ENCODE results near the gene MYH2.
"Not testable (repeated sequence)": the region's sequence is repeated elsewhere in the genome, so short reads cannot be mapped to it uniquely, and the experiment has no call there.

Gene MYH2

DNA sequence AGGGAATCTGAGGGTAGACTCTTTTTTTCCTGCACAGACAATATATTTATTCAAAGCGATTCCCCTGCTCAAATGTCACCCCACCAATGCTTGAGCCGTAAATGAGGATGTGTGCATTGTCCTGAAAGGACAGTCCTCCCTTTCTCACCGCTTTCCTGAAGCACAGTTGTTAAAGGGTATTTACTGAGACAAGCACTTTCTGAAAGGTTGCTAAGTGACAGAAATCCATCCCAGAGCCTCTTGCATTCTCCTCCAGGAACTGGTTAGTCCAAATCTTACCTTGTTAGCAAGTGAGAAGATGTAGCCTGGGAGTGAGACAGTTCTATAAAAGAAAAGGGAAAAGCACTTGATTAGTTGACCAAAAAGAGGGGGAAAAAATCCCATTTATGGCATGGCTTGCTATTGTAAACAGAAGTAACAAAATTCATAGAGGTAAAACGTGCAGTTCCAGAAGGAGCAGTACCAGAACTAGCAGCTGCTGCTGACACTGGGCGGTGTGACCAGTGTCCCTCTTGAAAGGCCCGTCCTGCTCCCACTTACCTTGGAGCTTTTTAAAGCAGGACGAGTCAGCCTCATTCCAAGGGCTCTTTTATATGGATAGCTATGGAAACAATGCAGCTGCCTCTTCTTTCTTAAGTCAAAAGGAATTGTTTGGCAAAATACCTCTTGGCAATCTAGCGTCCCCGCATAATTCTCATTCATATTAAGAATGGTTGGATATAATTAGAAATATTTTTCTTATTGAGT is at the start of gene MYH2:
TSS of gene MYH2 (minus strand) at position 563 of the 747 bp plus-strand sequence. CDS start 1,738 bp downstream, outside the sequence.
- DNase-seq = no peak

GRCh38 chr17:10598621-10599020 is 49.2 kb upstream of the MYH2 start:
- no peak for DNase-seq

GRCh38 chr17:10589553-10590145 is 40.2 kb upstream of the MYH2 start:
- no peak for DNase-seq

- DNase-seq = no peak
These were observed 36.1 kb upstream of the MYH2 start for GRCh38 chr17:10585529-10585928.

DNA sequence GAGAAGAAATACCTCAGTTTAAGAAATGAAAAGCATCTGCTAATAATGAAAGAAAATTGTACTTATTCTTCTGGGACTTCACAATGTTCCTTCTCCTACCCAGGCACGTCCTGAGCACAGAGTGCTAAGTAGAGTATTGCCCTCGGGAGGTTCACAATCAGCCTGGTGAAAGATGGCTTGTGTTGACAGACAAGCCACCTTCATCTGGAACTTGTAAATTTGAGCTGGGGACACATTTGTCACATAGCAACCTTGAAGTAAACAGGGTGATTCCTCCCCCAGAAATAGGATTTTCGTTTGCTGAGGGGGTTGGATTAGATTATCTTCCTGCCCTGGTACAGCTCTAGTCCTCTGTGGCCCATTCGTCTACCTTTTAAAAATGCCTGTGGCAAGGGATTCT is 34.4 kb upstream of the MYH2 start:
- no peak for DNase-seq

GRCh38 chr17:10579270-10579669 is 29.8 kb upstream of the MYH2 start:
- no peak for DNase-seq

- DNase-seq = no peak
These were observed 24.9 kb upstream of the MYH2 start for GRCh38 chr17:10574324-10574723.

DNA sequence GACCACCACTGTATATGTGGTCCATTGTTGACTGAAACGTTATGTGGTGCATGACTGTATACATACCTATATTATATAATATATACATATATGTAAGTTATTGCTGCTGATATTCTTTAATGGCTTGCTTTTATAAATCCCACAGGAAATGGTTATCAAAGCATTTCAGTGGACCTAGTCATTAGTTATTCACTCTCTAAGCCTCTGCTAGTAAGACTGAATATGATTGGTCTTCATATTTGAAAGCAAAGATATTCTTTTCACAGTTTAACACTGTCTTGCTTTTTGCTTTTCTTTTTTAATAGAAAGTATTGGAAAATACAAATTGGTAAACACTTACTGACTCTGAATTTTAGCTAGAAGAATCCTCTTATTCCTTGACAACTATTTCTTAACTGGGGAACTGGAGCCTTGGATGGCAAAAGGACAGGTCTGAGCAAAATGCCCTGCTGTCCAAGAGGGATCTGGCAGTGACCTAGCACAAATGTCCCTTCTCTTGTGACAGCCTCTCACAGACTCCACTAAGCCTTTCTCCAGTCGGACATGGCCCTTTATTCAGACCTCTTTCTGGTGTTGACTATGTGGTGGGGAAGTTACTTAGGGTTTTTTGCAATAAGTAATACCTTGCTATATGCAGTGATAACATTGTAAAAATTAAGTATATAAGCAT is 14.7 kb upstream of the MYH2 start:
- DNase-seq = no peak

DNA sequence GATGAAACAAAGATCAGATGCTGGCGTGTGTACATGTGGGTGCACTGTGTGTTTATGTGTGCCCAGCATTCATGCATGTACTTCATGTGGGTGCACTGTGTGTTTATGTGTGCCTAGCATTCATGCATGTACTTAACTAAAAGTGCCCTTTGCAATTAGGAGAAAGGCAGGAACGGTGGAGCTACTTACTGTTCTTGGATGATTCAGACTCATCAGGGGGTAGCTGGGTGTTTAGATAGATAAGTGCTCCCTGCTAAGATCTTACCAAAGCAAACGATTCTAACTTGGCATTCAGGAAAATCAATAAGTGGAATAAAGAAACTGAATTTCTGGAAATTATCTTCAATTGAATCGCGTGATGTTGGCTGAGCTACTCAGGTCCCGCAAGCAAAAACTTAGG is 8.6 kb upstream of the MYH2 start:
- DNase-seq = no peak

GRCh38 chr17:10557422-10557821 is 8.0 kb upstream of the MYH2 start:
- no peak for DNase-seq

GRCh38 chr17:10556301-10557005 is 7.0 kb upstream of the MYH2 start:
- no peak for DNase-seq

DNA sequence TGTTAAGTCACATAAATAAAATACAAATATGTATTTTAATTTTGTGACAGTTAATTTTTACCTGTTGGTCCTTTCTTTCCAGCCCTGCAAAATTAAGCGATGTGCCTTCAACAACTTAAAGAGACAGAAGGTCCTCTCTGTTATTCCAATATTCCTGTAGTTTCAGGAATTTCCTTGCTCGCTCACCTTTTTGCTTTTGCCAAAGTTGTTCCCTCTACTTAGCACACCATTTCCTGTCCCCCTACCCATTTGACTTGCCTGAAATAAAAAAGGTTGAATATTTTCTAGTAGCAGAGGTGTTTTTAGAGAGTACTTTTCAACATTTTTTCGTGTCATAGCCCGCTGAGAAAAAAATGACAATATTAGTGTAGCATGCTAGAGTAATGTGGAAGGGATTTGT is 556 bp upstream of the MYH2 start:
- DNase-seq = no peak

- DNase-seq = no peak
These were observed 2.1 kb downstream of the MYH2 start for GRCh38 chr17:10547351-10547750.

- DNase-seq = not testable (repeated sequence)
These were observed 6.0 kb downstream of the MYH2 start for GRCh38 chr17:10543486-10543885.

DNA sequence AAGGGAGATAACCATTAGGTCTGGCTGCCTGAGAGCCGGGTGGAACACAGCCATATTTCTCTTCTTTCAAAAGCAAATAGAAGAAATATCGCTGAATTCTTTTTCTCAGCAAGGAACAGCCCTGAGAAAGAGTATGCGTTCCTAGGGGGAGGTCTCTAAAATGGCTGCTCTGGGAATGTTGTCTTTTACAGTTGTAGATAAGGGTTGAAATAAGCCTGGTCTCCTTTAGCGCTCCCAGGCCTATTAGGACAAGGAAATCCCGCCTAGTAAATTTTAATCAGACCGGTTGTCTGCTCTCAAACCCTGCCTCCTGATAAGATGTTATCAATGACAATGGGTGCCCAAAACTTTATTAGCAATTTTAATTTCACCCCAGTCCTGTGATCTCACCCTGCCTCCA is 8.3 kb downstream of the MYH2 start:
- DNase-seq = not testable (repeated sequence)

GRCh38 chr17:10532026-10532425 is 17.4 kb downstream of the MYH2 start:
- DNase-seq = no peak

DNA sequence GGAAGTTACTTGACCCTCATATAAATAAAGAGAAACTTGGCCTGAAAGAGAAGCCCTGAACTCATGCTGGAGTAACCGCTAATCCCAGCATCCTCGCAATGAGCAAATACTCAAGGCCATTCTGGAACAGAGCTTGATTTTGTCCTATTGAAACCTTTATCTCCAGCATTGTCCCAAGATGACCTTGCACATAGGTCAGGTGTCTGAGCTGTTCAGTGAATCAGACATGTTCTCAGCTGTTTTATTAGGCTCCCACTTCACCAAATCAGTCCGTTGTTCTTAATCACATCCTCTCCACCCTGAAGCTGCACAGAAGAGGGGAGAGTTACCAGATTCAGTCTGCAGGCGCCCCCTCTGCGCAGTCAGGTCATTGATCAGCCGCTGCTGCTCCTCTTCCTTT is 22.0 kb downstream of the MYH2 start:
- DNase-seq = no peak

DNA sequence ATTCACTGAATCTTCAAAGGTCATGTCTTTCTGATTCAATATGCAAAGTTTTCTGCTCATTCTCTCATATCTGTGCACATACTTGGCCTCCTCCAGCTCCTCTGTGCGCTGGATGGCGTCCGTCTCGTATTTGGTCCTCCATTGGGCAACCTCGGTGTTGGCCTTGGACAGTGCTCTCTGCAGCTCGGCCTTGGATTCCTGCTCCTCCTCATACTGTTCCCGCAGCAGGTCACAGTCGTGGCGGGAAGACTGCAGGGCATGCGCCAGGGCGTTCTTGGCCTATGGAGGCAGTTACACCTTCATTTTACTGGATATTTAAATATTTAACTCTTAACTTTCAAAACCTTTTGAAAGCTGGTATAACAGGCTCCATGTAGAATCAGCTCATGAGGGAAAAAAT is 22.9 kb downstream of the MYH2 start:
- DNase-seq = no peak

- no peak for DNase-seq
These were observed 26.4 kb downstream of the MYH2 start for GRCh38 chr17:10523064-10523463.

- no peak for DNase-seq
These were observed 27.5 kb downstream of the MYH2 start for GRCh38 chr17:10521949-10522348.

- DNase-seq = no peak
These were observed 31.0 kb downstream of the MYH2 start, which contains the start of gene MYH1 for GRCh38 chr17:10518271-10519037. Gene MYH1, minus strand, starts transcription at chr17:10518542. Its CDS starts 1,900 bp downstream, at chr17:10516642.

GRCh38 chr17:10516638-10517037 is 32.8 kb downstream of the MYH2 start:
- no peak for DNase-seq

- no peak for DNase-seq
These were observed 33.4 kb downstream of the MYH2 start for GRCh38 chr17:10516065-10516464.

Data from 8988T (cell line).